ENCODE results near the gene SLC37A4. TPM values are rescaled to one million over a fixed set of nuclear protein-coding genes. Genes with fewer than 3 reads are reported as not detected.

SLC37A4 gene
- total RNA-seq, 2 experiments from 2014 or later: 5.2 to 6.6 TPM

DNA sequence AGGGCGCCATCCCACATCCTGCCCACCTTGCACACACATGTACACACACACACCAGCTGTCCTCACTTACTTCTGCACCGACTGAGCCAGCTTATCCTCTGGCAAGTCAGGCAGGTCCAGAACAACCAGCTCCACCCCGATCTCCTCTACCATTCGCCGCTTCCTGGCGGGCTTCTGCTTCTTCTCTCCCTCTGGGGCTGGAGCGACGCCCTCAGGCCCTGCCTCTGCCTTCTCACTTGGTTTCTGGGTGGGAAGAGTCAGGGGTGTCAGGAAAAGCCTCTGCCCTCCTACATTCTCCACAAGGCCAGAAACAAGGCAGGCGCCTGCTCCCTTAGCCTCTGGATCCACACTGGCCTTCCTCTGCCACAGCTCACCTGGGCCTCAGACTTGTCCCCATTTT is 18.0 kb upstream of the SLC37A4 start:
- H3K36me3 ChIP-seq (ENCODE audit: insufficient read depth, low read length): peaks cover 87% of the 10 kb centered on the region
- POLR2A ChIA-PET: no interaction called here
- H3K4me3 ChIP-seq (ENCODE audit: low read length): no peak overlapping the region
- TF ChIP-seq, protein P1, sequence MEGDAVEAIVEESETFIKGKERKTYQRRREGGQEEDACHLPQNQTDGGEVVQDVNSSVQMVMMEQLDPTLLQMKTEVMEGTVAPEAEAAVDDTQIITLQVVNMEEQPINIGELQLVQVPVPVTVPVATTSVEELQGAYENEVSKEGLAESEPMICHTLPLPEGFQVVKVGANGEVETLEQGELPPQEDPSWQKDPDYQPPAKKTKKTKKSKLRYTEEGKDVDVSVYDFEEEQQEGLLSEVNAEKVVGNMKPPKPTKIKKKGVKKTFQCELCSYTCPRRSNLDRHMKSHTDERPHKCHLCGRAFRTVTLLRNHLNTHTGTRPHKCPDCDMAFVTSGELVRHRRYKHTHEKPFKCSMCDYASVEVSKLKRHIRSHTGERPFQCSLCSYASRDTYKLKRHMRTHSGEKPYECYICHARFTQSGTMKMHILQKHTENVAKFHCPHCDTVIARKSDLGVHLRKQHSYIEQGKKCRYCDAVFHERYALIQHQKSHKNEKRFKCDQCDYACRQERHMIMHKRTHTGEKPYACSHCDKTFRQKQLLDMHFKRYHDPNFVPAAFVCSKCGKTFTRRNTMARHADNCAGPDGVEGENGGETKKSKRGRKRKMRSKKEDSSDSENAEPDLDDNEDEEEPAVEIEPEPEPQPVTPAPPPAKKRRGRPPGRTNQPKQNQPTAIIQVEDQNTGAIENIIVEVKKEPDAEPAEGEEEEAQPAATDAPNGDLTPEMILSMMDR (IDR thresholded peaks at IDR 0.05): no peak
- no peaks in the 10 kb centered on the region for H3K27me3 Mint-ChIP-seq
- ATAC-seq (ENCODE audit: poor library complexity): no peak
- H3K27ac ChIP-seq (ENCODE audit: low read depth in 1 of 2, low read length in 2 of 2): no peak overlapping the region
- H3K9me3 Mint-ChIP-seq: no peaks in the 10 kb centered on the region
- H3K27ac Mint-ChIP-seq: no peak overlapping the region
- H3K4me1 Mint-ChIP-seq (ENCODE audit: low read depth): peaks cover 9% of the 10 kb centered on the region
- H3K4me1 ChIP-seq (ENCODE audit: insufficient read depth, low read length): peaks cover 13% of the 10 kb centered on the region
- CTCF ChIA-PET: interaction anchor here (2.3 kb wide), 1 partner anchor 9 kb away, joined by 6 read pairs; no protein-coding TSS in a partner anchor
- H3K9me3 ChIP-seq (ENCODE audit: control insufficient read depth in 1 of 2, insufficient read depth in 1 of 2, low read length in 2 of 2): no peaks in the 10 kb centered on the region
- H3K27me3 ChIP-seq (ENCODE audit: control insufficient read depth in 1 of 2, insufficient read depth in 2 of 2, low read length in 2 of 2): no peaks in the 10 kb centered on the region
- no peak overlapping the region for H3K4me3 Mint-ChIP-seq
- DNase-seq: no peak
- intact Hi-C loops (cut with DNase I, micrococcal nuclease): no loop called here
- H3K36me3 Mint-ChIP-seq (ENCODE audit: low read depth): peaks cover 87% of the 10 kb centered on the region

- no peaks in the 10 kb centered on the region for H3K9me3 Mint-ChIP-seq
- Histone ChIP-seq H3K27ac (ENCODE audit: low read depth in 1 of 2, low read length in 2 of 2) (no peak overlapping the region), H3K4me3 (ENCODE audit: low read length) (no peak overlapping the region), H3K9me3 (ENCODE audit: control insufficient read depth in 1 of 2, insufficient read depth in 1 of 2, low read length in 2 of 2) (no peaks in the 10 kb centered on the region), H3K4me1 (ENCODE audit: insufficient read depth, low read length) (peaks cover 11% of the 10 kb centered on the region), H3K36me3 (ENCODE audit: insufficient read depth, low read length) (peaks cover 72% of the 10 kb centered on the region), H3K27me3 (ENCODE audit: control insufficient read depth in 1 of 2, insufficient read depth in 2 of 2, low read length in 2 of 2) (no peaks in the 10 kb centered on the region)
- H3K36me3 Mint-ChIP-seq (ENCODE audit: low read depth): peaks cover 73% of the 10 kb centered on the region
- DNase-seq: no peak
- intact Hi-C loops (cut with DNase I, micrococcal nuclease): no loop called here
- no peak overlapping the region for H3K27ac Mint-ChIP-seq
- no peak for ATAC-seq (ENCODE audit: poor library complexity)
- TF ChIP-seq, protein P1 (IDR thresholded peaks at IDR 0.05): no peak
- peaks cover 4% of the 10 kb centered on the region for H3K4me1 Mint-ChIP-seq (ENCODE audit: low read depth)
- POLR2A ChIA-PET: interaction anchor here (1.3 kb wide), 1 partner anchor 20 kb away, joined by 3 read pairs; the partner anchor contains the start of gene VPS11
- H3K27me3 Mint-ChIP-seq: no peaks in the 10 kb centered on the region
- CTCF ChIA-PET: interaction anchor here (2.3 kb wide), 1 partner anchor 11 kb away, joined by 6 read pairs; no protein-coding TSS in a partner anchor
- H3K4me3 Mint-ChIP-seq: no peak overlapping the region
These were observed 16.5 kb upstream of the SLC37A4 start for GRCh38 chr11:119047205-119047604.

DNA sequence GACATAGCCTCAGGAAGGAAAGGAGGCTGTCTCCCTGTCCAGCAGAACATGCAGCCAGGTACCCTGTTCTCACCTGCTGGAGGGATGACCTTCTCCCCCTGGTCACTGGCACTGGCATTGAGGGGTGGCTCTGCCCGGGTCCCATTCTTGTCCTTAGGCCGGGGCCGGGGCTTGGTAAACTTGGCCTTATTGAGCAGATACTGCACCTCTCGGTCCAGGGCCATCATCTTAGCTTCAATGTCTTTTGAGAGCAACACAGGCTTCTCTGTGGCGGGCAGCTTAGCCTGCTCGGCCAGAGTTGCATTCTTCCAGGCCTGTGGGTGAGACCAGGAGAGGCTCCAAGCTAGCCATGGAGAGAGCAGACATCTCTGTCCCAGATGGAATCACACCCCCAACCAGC is 15.8 kb upstream of the SLC37A4 start:
- intact Hi-C loops (cut with DNase I, micrococcal nuclease): no loop called here
- Histone ChIP-seq H3K36me3 (ENCODE audit: insufficient read depth, low read length) (peaks cover 65% of the 10 kb centered on the region), H3K9me3 (ENCODE audit: control insufficient read depth in 1 of 2, insufficient read depth in 1 of 2, low read length in 2 of 2) (no peaks in the 10 kb centered on the region), H3K4me3 (ENCODE audit: low read length) (no peak overlapping the region), H3K27ac (ENCODE audit: low read depth in 1 of 2, low read length in 2 of 2) (no peak overlapping the region), H3K27me3 (ENCODE audit: control insufficient read depth in 1 of 2, insufficient read depth in 2 of 2, low read length in 2 of 2) (no peaks in the 10 kb centered on the region), H3K4me1 (ENCODE audit: insufficient read depth, low read length) (peaks cover 4% of the 10 kb centered on the region)
- no peaks in the 10 kb centered on the region for H3K9me3 Mint-ChIP-seq
- no peak overlapping the region for H3K27ac Mint-ChIP-seq
- H3K36me3 Mint-ChIP-seq (ENCODE audit: low read depth): peaks cover 66% of the 10 kb centered on the region
- DNase-seq (no peak), ATAC-seq (ENCODE audit: poor library complexity) (no peak)
- TF ChIP-seq, protein P1 (IDR thresholded peaks at IDR 0.05): no peak
- POLR2A ChIA-PET: no interaction called here
- H3K27me3 Mint-ChIP-seq: no peaks in the 10 kb centered on the region
- H3K4me1 Mint-ChIP-seq (ENCODE audit: low read depth): peaks cover 4% of the 10 kb centered on the region
- CTCF ChIA-PET: interaction anchor here (0.6 kb wide), 1 partner anchor 85 kb away, joined by 3 read pairs; no protein-coding TSS in a partner anchor
- H3K4me3 Mint-ChIP-seq: no peak overlapping the region
